Measurements from ENCODE around the gene DOLK. TPM values are rescaled to one million over a fixed set of nuclear protein-coding genes. Genes with fewer than 3 reads are reported as not detected.
"Not testable (repeated sequence)": the region's sequence is repeated elsewhere in the genome, so short reads cannot be mapped to it uniquely, and the experiment has no call there.

Gene DOLK
- total and polyA plus RNA-seq, 12 donors, result 4.6 to 42.3 (median 28.3) TPM

DNA sequence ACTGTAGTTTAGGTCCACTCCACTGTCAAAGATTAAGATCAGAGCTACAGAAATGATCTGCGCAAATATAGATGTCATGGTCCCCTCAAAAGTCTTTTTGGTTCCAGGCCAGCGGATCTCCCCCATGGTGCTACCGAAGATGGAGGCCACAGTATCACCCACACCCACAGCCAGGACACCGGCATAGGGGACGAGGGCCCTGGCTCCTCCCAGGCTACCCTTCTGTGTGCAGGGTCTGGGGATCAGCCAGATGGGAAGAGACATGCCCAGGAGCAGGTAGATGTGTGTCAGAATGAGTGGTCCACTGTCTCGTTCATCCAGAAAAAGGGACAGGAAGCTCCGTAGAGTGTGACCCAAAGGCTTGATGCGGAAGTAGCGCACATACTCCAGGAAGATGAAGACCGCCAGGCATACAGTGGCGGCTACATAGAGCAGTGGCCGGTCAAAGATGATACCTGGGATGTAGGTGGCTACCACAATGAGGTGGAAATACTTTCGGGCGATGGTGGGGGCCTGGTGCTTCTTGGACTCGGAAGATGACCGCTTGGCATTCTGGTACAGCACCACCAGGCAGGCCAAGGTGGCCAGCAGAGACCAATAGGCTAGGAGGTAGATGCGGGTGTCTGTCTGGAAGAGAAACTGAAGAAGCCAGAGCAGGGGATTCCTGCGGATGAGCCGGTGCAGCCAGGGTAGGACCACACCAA is 1.5 kb downstream of the DOLK start:
- Histone ChIP-seq H3K27me3 (no peaks in the 10 kb centered on the region), H3K9me3 (replicated peaks in 1 of 3) (no peaks in the 10 kb centered on the region), H3K4me3 (no peak overlapping the region), H3K4me1 (replicated peaks in 1 of 2) (peaks cover 12 to 40% of the 10 kb centered on the region in 2 donors), H3K36me3 (replicated peaks in 1 of 2) (peaks cover 0 to 7% of the 10 kb centered on the region in 2 donors), H3K27ac (no peak overlapping the region)
- TF ChIP-seq, protein P1, sequence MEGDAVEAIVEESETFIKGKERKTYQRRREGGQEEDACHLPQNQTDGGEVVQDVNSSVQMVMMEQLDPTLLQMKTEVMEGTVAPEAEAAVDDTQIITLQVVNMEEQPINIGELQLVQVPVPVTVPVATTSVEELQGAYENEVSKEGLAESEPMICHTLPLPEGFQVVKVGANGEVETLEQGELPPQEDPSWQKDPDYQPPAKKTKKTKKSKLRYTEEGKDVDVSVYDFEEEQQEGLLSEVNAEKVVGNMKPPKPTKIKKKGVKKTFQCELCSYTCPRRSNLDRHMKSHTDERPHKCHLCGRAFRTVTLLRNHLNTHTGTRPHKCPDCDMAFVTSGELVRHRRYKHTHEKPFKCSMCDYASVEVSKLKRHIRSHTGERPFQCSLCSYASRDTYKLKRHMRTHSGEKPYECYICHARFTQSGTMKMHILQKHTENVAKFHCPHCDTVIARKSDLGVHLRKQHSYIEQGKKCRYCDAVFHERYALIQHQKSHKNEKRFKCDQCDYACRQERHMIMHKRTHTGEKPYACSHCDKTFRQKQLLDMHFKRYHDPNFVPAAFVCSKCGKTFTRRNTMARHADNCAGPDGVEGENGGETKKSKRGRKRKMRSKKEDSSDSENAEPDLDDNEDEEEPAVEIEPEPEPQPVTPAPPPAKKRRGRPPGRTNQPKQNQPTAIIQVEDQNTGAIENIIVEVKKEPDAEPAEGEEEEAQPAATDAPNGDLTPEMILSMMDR (IDR thresholded peaks at IDR 0.05), result no peak
- no peak for TF ChIP-seq POLR2A (IDR thresholded peaks at IDR 0.05)
- DNase-seq, result peak in 2 of 7 donors; percentile 15 to 19
- WGBS, 4 donors, result 95 to 97% (median 95%) methylated on average over 17 to 19 of the region's 19 CpGs
- intact Hi-C loops (cut with DNase I), result no loop called here

DNA sequence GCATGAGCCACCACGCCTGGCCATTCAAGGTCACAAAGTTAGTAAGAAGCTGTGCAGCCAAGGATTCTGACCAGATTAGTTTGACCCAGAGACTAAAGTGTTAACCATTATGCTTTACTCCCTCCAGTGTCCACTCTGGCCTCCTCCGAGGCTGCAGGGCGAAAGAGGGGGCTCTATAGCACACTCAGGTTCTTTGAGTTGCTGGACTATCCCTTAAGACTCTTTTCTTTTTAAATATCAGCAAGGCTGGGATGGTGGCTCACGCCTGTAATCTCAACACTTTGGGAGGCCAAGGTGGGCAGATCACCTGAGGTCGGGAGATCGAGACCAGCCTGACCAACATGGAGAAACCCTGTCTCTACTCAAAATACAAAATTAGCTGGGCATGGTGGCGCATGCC is 2.4 kb downstream of the DOLK start:
- WGBS, 4 donors, result 78 to 93% (median 83%) methylated on average over 7 of the region's 7 CpGs
- peaks cover 12 to 43% of the 10 kb centered on the region in 2 donors for H3K4me1 ChIP-seq (replicated peaks in 1 of 2)
- H3K27me3 ChIP-seq; H3K4me3 ChIP-seq; intact Hi-C loops (cut with DNase I); H3K9me3 ChIP-seq (replicated peaks in 1 of 3); H3K36me3 ChIP-seq (replicated peaks in 1 of 2): not testable (repeated sequence)
- DNase-seq, result peak in 1 of 7 donors; percentile 6
- H3K27ac ChIP-seq, result peak overlapping the region in 1 of 5 donors; percentile 5

DNA sequence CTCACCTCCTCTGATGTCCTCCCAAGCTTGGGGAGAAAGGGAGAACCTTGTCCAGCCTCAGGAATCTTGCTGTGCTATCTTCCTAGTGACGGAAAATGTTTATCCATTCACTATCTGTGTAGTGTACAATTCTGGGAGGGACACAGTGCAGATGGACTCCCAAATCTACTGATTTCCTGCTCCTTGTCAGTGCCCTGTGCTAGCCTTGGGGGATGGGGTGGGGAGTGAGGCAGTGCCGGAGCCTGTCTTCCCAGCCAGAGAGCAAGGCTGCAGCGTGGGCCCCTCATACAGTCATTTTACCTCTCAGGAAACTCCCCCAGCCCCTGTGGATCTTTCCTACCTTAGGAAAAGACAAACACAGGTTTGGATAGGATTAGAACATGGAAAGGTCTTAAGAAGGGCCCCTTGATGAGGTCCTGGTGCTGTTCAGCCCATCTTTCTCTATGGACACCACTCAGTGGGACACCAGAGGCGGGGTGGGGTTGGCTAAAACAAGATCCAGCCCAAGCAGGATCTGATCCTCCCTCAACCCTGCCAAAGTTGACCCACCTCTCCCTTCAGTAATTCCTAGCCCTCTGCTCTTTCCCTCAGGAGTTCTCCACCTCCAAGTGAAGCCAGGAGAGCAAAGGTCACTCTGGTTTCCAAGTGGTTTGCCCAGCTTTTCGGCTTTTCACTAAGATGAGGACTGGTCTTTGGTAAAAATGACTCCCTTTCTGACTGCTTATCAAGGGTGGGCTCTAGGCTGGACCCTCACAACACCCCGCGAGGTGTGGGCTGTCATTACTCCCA is 3.4 kb downstream of the DOLK start:
- intact Hi-C loops (cut with DNase I), result no loop called here
- no peaks in the 10 kb centered on the region for H3K36me3 ChIP-seq (replicated peaks in 1 of 2)
- TF ChIP-seq, protein P1 (IDR thresholded peaks at IDR 0.05), result no peak
- no peak overlapping the region for H3K4me3 ChIP-seq
- WGBS, 4 donors, result 83 to 91% (median 84%) methylated on average over 6 to 7 of the region's 7 CpGs
- H3K4me1 ChIP-seq (replicated peaks in 1 of 2), result peaks cover 12 to 42% of the 10 kb centered on the region in 2 donors
- no peaks in the 10 kb centered on the region for H3K9me3 ChIP-seq (replicated peaks in 1 of 3)
- no peaks in the 10 kb centered on the region for H3K27me3 ChIP-seq
- H3K27ac ChIP-seq, result peak overlapping the region in 2 of 5 donors; percentile 7 to 22
- peak in 2 of 7 donors; percentile 15 to 17 for DNase-seq

DNA sequence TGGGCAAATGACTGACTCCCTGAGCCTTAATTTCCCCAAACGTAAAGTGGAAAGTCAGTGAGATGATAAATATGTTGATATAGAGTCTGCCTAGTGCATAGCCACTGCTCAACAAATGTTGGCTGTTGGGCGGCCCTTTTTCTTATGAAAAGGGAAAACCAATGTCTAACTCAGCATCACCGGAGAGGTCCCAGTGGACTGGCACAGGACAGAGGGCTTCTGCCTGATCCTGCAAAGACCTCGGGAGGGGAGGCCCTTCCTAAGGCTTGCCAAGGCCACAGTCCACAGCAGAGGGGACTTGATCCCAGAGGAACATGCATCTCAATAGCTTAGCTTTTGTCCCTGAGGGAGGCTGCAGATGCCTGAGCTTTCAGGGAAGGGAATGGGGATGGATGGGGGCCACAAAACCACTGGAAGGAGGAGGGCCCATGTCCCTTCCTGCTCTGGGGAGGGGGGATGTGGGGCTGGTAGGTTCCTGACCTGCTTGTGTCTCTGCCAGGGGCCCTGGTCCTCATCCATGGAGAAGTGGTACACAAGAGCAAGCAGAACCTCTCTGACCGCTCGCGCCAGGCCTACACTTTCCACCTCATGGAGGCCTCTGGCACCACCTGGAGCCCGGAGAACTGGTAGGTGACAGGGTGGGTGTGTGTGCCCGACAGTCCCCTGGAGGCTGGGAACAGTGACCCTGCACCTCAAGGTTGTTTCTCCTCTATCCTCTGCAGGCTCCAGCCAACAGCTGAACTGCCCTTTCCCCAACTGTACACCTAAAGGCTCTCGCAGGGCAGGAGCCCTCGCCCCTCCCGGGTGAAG is 6.3 kb downstream of the DOLK start:
- intact Hi-C loops (cut with DNase I), result no loop called here
- peak in 2 of 7 donors; percentile 14 to 20 for DNase-seq
- WGBS, 4 donors, result 73 to 85% (median 80%) methylated on average over 4 to 12 of the region's 12 CpGs

More for the DNA sequence above, 6.3 kb downstream of the DOLK start:
- no peaks in the 10 kb centered on the region for H3K9me3 ChIP-seq (replicated peaks in 1 of 3)
- peak overlapping the region in 1 of 5 donors; percentile 27 for H3K27ac ChIP-seq
- H3K27me3 ChIP-seq, result no peaks in the 10 kb centered on the region
- H3K4me3 ChIP-seq, result no peak overlapping the region
- no peaks in the 10 kb centered on the region for H3K36me3 ChIP-seq (replicated peaks in 1 of 2)
- H3K4me1 ChIP-seq (replicated peaks in 1 of 2), result peaks cover 8 to 28% of the 10 kb centered on the region in 2 donors
- no peak for TF ChIP-seq POLR2A (IDR thresholded peaks at IDR 0.05)
- TF ChIP-seq, protein P1 (IDR thresholded peaks at IDR 0.05), result no peak
